Measurements from ENCODE around the gene NOP53.

DNA sequence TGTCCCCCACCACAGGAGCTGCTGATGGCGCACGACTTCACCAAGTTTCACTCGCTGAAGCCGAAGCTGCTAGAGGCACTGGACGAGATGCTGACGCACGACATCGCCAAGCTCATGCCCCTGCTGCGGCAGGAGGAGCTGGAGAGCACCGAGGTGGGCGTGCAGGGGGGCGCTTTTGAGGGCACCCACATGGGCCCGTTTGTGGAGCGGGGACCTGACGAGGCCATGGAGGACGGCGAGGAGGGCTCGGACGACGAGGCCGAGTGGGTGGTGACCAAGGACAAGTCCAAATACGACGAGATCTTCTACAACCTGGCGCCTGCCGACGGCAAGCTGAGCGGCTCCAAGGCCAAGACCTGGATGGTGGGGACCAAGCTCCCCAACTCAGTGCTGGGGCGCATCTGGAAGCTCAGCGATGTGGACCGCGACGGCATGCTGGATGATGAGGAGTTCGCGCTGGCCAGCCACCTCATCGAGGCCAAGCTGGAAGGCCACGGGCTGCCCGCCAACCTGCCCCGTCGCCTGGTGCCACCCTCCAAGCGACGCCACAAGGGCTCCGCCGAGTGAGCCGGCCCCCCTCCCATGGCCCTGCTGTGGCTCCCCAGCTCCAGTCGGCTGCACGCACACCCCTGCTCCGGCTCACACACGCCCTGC lies 4.4 kb upstream of the NOP53 start:
- TF ChIP-seq, protein P1, sequence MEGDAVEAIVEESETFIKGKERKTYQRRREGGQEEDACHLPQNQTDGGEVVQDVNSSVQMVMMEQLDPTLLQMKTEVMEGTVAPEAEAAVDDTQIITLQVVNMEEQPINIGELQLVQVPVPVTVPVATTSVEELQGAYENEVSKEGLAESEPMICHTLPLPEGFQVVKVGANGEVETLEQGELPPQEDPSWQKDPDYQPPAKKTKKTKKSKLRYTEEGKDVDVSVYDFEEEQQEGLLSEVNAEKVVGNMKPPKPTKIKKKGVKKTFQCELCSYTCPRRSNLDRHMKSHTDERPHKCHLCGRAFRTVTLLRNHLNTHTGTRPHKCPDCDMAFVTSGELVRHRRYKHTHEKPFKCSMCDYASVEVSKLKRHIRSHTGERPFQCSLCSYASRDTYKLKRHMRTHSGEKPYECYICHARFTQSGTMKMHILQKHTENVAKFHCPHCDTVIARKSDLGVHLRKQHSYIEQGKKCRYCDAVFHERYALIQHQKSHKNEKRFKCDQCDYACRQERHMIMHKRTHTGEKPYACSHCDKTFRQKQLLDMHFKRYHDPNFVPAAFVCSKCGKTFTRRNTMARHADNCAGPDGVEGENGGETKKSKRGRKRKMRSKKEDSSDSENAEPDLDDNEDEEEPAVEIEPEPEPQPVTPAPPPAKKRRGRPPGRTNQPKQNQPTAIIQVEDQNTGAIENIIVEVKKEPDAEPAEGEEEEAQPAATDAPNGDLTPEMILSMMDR (conservative IDR thresholded peaks at IDR 0.05; ENCODE audit: low read length) = no peak
- no peak for TF ChIP-seq EZH2phosphoT487 (IDR thresholded peaks at IDR 0.05; ENCODE audit: borderline replicate concordance, low read depth, low read length)

All from OCI-LY7 (cell line).